GM21528 (cell line): Measurements from ENCODE around the gene SLC15A4.
"Not testable (repeated sequence)": the region's sequence is repeated elsewhere in the genome, so short reads cannot be mapped to it uniquely, and the experiment has no call there.

Experiments used
- ATAC-seq: cut with Tn5 transposase; IDR thresholded peaks from one replicate; pipeline ENCODE4 v1.9.1; 2021; ENCODE audit warnings: mild to moderate bottlenecking, moderate library complexity; ENCODE audit not compliant: unreplicated experiment, low FRiP score

Gene SLC15A4

GRCh38 chr12:128815779-128816642, 7.7 kb downstream of the SLC15A4 start:
- no peak for ATAC-seq

- ATAC-seq: no peak
These were observed 9.1 kb downstream of the SLC15A4 start for GRCh38 chr12:128814411-128815261.

- ATAC-seq: no peak
These were observed 9.9 kb downstream of the SLC15A4 start for GRCh38 chr12:128813883-128814282.

- no peak for ATAC-seq
These were observed 10.4 kb downstream of the SLC15A4 start for GRCh38 chr12:128813392-128813791.

GRCh38 chr12:128811806-128812205, 12.0 kb downstream of the SLC15A4 start:
- ATAC-seq: no peak

GRCh38 chr12:128810182-128811127, 13.3 kb downstream of the SLC15A4 start:
- ATAC-seq: peak; percentile 66

- ATAC-seq: no peak
These were observed 15.1 kb downstream of the SLC15A4 start for GRCh38 chr12:128808651-128809050.

- ATAC-seq: no peak
These were observed 16.5 kb downstream of the SLC15A4 start for GRCh38 chr12:128807161-128807724.

GRCh38 chr12:128806573-128806972, 17.2 kb downstream of the SLC15A4 start:
- no peak for ATAC-seq

GRCh38 chr12:128805406-128805805, 18.4 kb downstream of the SLC15A4 start:
- not testable (repeated sequence) for ATAC-seq

GRCh38 chr12:128804762-128805161, 19.0 kb downstream of the SLC15A4 start:
- no peak for ATAC-seq

- ATAC-seq: no peak
These were observed 20.0 kb downstream of the SLC15A4 start for GRCh38 chr12:128803788-128804187.

GRCh38 chr12:128802756-128803155, 21.0 kb downstream of the SLC15A4 start:
- ATAC-seq: no peak

GRCh38 chr12:128801879-128802391, 21.8 kb downstream of the SLC15A4 start:
- no peak for ATAC-seq

GRCh38 chr12:128800606-128801005, 23.2 kb downstream of the SLC15A4 start:
- no peak for ATAC-seq

GRCh38 chr12:128798571-128799341, 25.0 kb downstream of the SLC15A4 start:
- no peak for ATAC-seq

- ATAC-seq: peak; percentile 36
These were observed 26.3 kb downstream of the SLC15A4 start for GRCh38 chr12:128797119-128798118.
